Caco-2 (cell line): ENCODE data around the gene KCNK4. TPM values are rescaled to one million over a fixed set of nuclear protein-coding genes. Genes with fewer than 3 reads are reported as not detected.

Experiments used
- BruUV-seq: library from RNA; stranded (reverse); fragments of 400-500 nt; replicated peaks from 2 replicates; lab custom pipeline; 2021; lab: Mats Ljungman, UMichigan
- CTCF ChIA-PET: fragments of 300-600 bp; sonication (Branson Sonifier 250); formaldehyde crosslinking; loops from one replicate; lab custom pipeline; 2022; ENCODE audit warnings: antibody characterized with exemption; lab: Charles Lee
- POLR2A ChIA-PET: fragments of 300-600 bp; sonication (Branson Sonifier 250); formaldehyde crosslinking; loops from one replicate; lab custom pipeline; 2022; ENCODE audit warnings: antibody characterized with exemption; lab: Charles Lee
- DNase-seq, 2 experiments: peaks; one replicate each; pipeline versions ENCODE4 v3.0.0 to v3.0.0-alpha.2; 2020 to 2022
- H3K27me3 ChIP-seq: replicated peaks from 2 replicates; pipeline ENCODE4 v1.6.0; 2011; ENCODE audit warnings: low read length; ENCODE audit not compliant: control insufficient read depth, insufficient read depth
- H3K36me3 ChIP-seq: 2 replicates; pipeline ENCODE4 v1.5.1; 2011; ENCODE audit warnings: low read length; ENCODE audit not compliant: control insufficient read depth, insufficient read depth
- H3K4me1 ChIP-seq: fragments of 250-450 bp; sonication (Bioruptor Pico); 2 replicates; pipeline ENCODE4 v1.5.1; 2020; ENCODE audit warnings: mild to moderate bottlenecking
- H3K4me3 ChIP-seq: 2 replicates; pipeline ENCODE4 v1.5.1; 2011; ENCODE audit warnings: low read depth, mild to moderate bottlenecking, control low read depth, low read length
- H3K9me3 ChIP-seq: fragments of 250-450 bp; sonication (Bioruptor Pico); 2 replicates; pipeline ENCODE4 v1.5.1; 2020; ENCODE audit warnings: mild to moderate bottlenecking, moderate library complexity
- H3K27ac Mint-ChIP-seq: one replicate; pipeline ENCODE4 v1.8.0; 2022; ENCODE audit warnings: mixed read lengths; ENCODE audit not compliant: unreplicated experiment
- H3K27me3 Mint-ChIP-seq: one replicate; pipeline ENCODE4 v1.8.0; 2022; ENCODE audit warnings: mixed read lengths; ENCODE audit not compliant: insufficient read depth, unreplicated experiment
- H3K36me3 Mint-ChIP-seq: one replicate; pipeline ENCODE4 v1.8.0; 2022; ENCODE audit warnings: mild to moderate bottlenecking, mixed read lengths; ENCODE audit not compliant: insufficient read depth, unreplicated experiment
- H3K4me1 Mint-ChIP-seq: one replicate; pipeline ENCODE4 v1.8.0; 2022; ENCODE audit warnings: low read depth, mixed read lengths; ENCODE audit not compliant: unreplicated experiment
- H3K4me3 Mint-ChIP-seq: one replicate; pipeline ENCODE4 v1.8.0; 2022; ENCODE audit warnings: mild to moderate bottlenecking, moderate library complexity, mixed read lengths; ENCODE audit not compliant: unreplicated experiment
- H3K9me3 Mint-ChIP-seq: one replicate; pipeline ENCODE4 v1.8.0; 2022; ENCODE audit warnings: mixed read lengths; ENCODE audit not compliant: unreplicated experiment
- intact Hi-C: fragments of 100-400 bp; cut with micrococcal nuclease; formaldehyde crosslinking; loops from one replicate; pipeline ENCODE4 v1.10.0; 2022; ENCODE audit not compliant: unreplicated experiment
- total RNA-seq: library from RNA; stranded (reverse); gene quantifications from 2 replicates; pipeline ENCODE4 v1.2.3, GENCODE V29; 2022
- TF ChIP-seq, protein P1 (sequence below), 2 experiments: fragments of 200-600 bp in 1 of 2; IDR thresholded peaks; 1 replicate in 1 of 2; 2 replicates in 1 of 2; pipeline versions ENCODE4 v1.5.1 to v1.8.0; 2011 to 2022; ENCODE audit warnings: antibody characterized with exemption in 1 of 2, control low read depth in 1 of 2, inconsistent platforms in 1 of 2, low read depth in 1 of 2, low read length in 1 of 2, mild to moderate bottlenecking in 1 of 2, moderate library complexity in 1 of 2; ENCODE audit not compliant: insufficient read depth in 1 of 2, severe bottlenecking in 1 of 2, unreplicated experiment in 1 of 2

KCNK4 gene
- total RNA-seq, 1 experiment from 2014 or later = not detected

GRCh38 chr11:64258356-64258755 lies 32.7 kb upstream of the KCNK4 start:
- no peak overlapping the region for H3K27ac Mint-ChIP-seq
- Histone ChIP-seq H3K27me3 (no peaks in the 10 kb centered on the region), H3K36me3 (peaks cover 4% of the 10 kb centered on the region), H3K4me1 (no peaks in the 10 kb centered on the region), H3K9me3 (no peaks in the 10 kb centered on the region), H3K4me3 (no peak overlapping the region)
- BruUV-seq = no TSS peak
- H3K36me3 Mint-ChIP-seq = peaks cover 49% of the 10 kb centered on the region
- H3K4me3 Mint-ChIP-seq = no peak overlapping the region
- peaks cover 8% of the 10 kb centered on the region for H3K4me1 Mint-ChIP-seq
- no peaks in the 10 kb centered on the region for H3K9me3 Mint-ChIP-seq
- H3K27me3 Mint-ChIP-seq = no peaks in the 10 kb centered on the region
- intact Hi-C loops = no loop called here
- ChIA-PET POLR2A (no interaction called here), CTCF (no interaction called here)
- TF ChIP-seq, protein P1, sequence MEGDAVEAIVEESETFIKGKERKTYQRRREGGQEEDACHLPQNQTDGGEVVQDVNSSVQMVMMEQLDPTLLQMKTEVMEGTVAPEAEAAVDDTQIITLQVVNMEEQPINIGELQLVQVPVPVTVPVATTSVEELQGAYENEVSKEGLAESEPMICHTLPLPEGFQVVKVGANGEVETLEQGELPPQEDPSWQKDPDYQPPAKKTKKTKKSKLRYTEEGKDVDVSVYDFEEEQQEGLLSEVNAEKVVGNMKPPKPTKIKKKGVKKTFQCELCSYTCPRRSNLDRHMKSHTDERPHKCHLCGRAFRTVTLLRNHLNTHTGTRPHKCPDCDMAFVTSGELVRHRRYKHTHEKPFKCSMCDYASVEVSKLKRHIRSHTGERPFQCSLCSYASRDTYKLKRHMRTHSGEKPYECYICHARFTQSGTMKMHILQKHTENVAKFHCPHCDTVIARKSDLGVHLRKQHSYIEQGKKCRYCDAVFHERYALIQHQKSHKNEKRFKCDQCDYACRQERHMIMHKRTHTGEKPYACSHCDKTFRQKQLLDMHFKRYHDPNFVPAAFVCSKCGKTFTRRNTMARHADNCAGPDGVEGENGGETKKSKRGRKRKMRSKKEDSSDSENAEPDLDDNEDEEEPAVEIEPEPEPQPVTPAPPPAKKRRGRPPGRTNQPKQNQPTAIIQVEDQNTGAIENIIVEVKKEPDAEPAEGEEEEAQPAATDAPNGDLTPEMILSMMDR (IDR thresholded peaks at IDR 0.05; ENCODE audit: insufficient read depth in 1 of 2, low read depth in 1 of 2, low read length in 1 of 2, severe bottlenecking in 1 of 2, unreplicated experiment in 1 of 2) = no peak
- DNase-seq = no peak

DNA sequence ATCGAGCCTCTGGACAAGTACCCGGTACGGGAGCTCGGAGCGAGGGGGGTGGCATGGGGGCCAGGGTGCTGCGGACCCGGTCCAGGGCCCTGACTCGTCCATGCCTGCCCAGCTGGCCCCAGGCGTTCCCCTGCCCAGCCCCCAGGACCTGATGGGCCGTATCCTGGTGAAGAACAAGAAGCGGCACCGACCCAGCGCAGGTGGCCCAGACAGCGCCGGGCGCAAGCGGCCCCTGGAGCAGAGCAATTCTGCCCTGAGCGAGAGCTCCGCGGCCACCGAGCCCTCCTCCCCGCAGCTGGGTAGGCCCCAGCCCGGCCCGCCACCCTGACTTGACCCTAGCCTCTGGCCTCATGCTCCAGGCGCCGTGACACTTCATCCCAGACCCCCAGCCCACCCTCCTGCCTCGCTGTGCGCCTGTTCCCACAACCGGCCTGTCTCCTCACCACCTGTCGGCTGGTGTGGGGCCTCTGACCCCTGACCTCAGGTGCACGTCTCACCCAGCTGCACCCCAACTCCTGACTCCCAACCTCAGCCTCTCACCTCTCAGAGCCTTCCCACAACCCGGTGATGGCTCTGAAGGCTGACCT lies 32.1 kb upstream of the KCNK4 start:
- peaks cover 49% of the 10 kb centered on the region for H3K36me3 Mint-ChIP-seq
- H3K9me3 Mint-ChIP-seq = no peaks in the 10 kb centered on the region
- peaks cover 4% of the 10 kb centered on the region for H3K36me3 ChIP-seq
- intact Hi-C loops = no loop called here
- CTCF ChIA-PET = no interaction called here
- H3K27me3 Mint-ChIP-seq = no peaks in the 10 kb centered on the region
- H3K27ac Mint-ChIP-seq = no peak overlapping the region
- no peak overlapping the region for H3K4me3 ChIP-seq
- peaks cover 8% of the 10 kb centered on the region for H3K4me1 Mint-ChIP-seq
- POLR2A ChIA-PET = no interaction called here
- TF ChIP-seq, protein P1 (IDR thresholded peaks at IDR 0.05; ENCODE audit: insufficient read depth in 1 of 2, low read depth in 1 of 2, low read length in 1 of 2, severe bottlenecking in 1 of 2, unreplicated experiment in 1 of 2) = no peak
- no peaks in the 10 kb centered on the region for H3K27me3 ChIP-seq
- no peak overlapping the region for H3K4me3 Mint-ChIP-seq
- no peaks in the 10 kb centered on the region for H3K9me3 ChIP-seq
- H3K4me1 ChIP-seq = no peaks in the 10 kb centered on the region
- DNase-seq = no peak
- BruUV-seq = no TSS peak

DNA sequence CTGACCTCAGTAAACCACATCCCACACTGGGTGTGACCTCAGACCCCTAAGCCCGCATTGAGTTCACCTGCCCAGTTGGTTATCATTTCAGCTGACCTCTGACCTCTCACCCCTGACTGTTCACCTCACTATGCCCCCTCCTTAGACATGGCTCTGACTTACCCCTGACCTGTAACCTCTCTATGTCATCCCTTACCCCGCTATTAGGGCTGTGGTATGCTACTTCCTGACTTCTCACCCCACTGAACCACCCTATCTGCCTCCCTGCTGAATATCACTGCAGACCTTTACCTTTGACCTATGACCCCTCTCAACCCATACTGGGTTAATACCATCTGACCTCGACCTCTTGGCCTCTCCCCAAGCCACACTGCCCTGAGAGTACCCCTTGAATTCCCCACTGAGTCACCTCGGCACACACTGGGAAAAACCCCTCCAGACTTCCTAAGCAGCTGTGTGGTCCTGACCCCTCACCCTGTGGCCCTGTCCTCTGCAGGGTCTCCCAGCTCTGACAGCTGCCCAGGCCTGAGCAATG lies 31.5 kb upstream of the KCNK4 start:
- intact Hi-C loops = no loop called here
- ChIA-PET POLR2A (no interaction called here), CTCF (no interaction called here)
- peaks cover 5% of the 10 kb centered on the region for H3K36me3 ChIP-seq
- TF ChIP-seq, protein P1 (IDR thresholded peaks at IDR 0.05; ENCODE audit: insufficient read depth in 1 of 2, low read depth in 1 of 2, low read length in 1 of 2, severe bottlenecking in 1 of 2, unreplicated experiment in 1 of 2) = no peak
- H3K27ac Mint-ChIP-seq = no peak overlapping the region
- H3K4me1 Mint-ChIP-seq = peaks cover 8% of the 10 kb centered on the region
- H3K4me1 ChIP-seq = no peaks in the 10 kb centered on the region
- H3K4me3 Mint-ChIP-seq = no peak overlapping the region
- DNase-seq = no peak
- H3K4me3 ChIP-seq = no peak overlapping the region
- BruUV-seq = no TSS peak
- H3K36me3 Mint-ChIP-seq = peaks cover 55% of the 10 kb centered on the region
- H3K27me3 Mint-ChIP-seq = no peaks in the 10 kb centered on the region
- H3K9me3 ChIP-seq = no peaks in the 10 kb centered on the region
- H3K27me3 ChIP-seq = no peaks in the 10 kb centered on the region
- no peaks in the 10 kb centered on the region for H3K9me3 Mint-ChIP-seq
